HepG2 (cell line): Measurements from ENCODE around the gene MFNG. TPM values are rescaled to one million over a fixed set of nuclear protein-coding genes. Genes with fewer than 3 reads are reported as not detected.

ENCODE experiments used
- ATAC-seq: fragments of 200-7000 bp; cut with Tn5 transposase; 3 replicates; pipeline ENCODE4 v1.9.1; 2020; ENCODE audit warnings: mild to moderate bottlenecking, moderate library complexity
- BruUV-seq: library from RNA; stranded (reverse); fragments of 400-500 nt; replicated peaks from 2 replicates; lab custom pipeline; 2021; lab: Mats Ljungman, UMichigan
- CTCF ChIA-PET: fragments of 300-600 bp; formaldehyde crosslinking; extraction: SDS; loops from one replicate; lab custom pipeline; 2021; ENCODE audit warnings: low total read pairs, inconsistent platforms, low intra/inter-chr PET ratio; lab: Yijun Ruan, JAX
- POLR2A ChIA-PET: fragments of 350-600 bp; sonication (Branson Sonifier 250); formaldehyde crosslinking; loops from one replicate; lab custom pipeline; 2020; ENCODE audit warnings: antibody characterized with exemption, inconsistent platforms; lab: Yijun Ruan, JAX
- DNase-seq: peaks from one replicate; pipeline ENCODE4 v3.0.0-alpha.2; 2015; ENCODE audit warnings: low spot score
- FAIRE-seq: peaks from 3 replicates; lab custom pipeline; 2011; peaks lifted over from hg19 to GRCh38; lab: Jason Lieb, UNC
- H2AFZ ChIP-seq: one replicate; pipeline ENCODE4 v1.6.1; 2011; ENCODE audit warnings: low read length, inconsistent platforms
- H3K27ac ChIP-seq: fragments of 300-600 bp; 3 replicates; pipeline ENCODE4 v1.8.0; 2011; ENCODE audit warnings: mixed run types, mild to moderate bottlenecking, mixed read lengths, low read length, inconsistent platforms; ENCODE audit not compliant: insufficient read depth; ENCODE audit errors: extremely low read length
- H3K27me3 ChIP-seq, 2 experiments: fragments of 200-600 bp in 1 of 2; 2 replicates in 1 of 2; 3 replicates in 1 of 2; pipeline versions ENCODE4 v1.6.0 to v1.8.0; 2011; ENCODE audit warnings: low read length in 2 of 2, mild to moderate bottlenecking in 2 of 2, moderate library complexity in 2 of 2, inconsistent platforms in 1 of 2; ENCODE audit not compliant: insufficient read depth in 2 of 2, control insufficient read depth in 1 of 2
- H3K36me3 ChIP-seq, 2 experiments: fragments of 200-600 bp in 1 of 2; replicated peaks in 1 of 2; 2 replicates in 1 of 2; 3 replicates in 1 of 2; pipeline versions ENCODE4 v1.5.1 to v1.8.0; 2011; ENCODE audit warnings: low read length in 2 of 2, inconsistent platforms in 1 of 2; ENCODE audit not compliant: insufficient read depth in 2 of 2, control insufficient read depth in 1 of 2
- H3K4me1 ChIP-seq: 2 replicates; pipeline ENCODE4 v1.5.1; 2012; ENCODE audit warnings: low read length, inconsistent platforms; ENCODE audit not compliant: insufficient read depth
- H3K4me2 ChIP-seq: 2 replicates; pipeline ENCODE4 v1.6.0; 2011; ENCODE audit warnings: low read depth, low read length, inconsistent platforms
- H3K4me3 ChIP-seq, 3 experiments: fragments of 200-600 bp in 1 of 3; sonication (generic), shearing (Covaris generic) in 1 of 3; replicated peaks in 1 of 3; 2 replicates each; pipeline ENCODE4 v1.5.1; 2011 to 2016; ENCODE audit warnings: low read length in 3 of 3, inconsistent platforms in 2 of 3, low read depth in 2 of 3, mild to moderate bottlenecking in 2 of 3, control low read depth in 1 of 3, mixed read lengths in 1 of 3; ENCODE audit not compliant: insufficient read depth in 1 of 3
- H3K79me2 ChIP-seq: one replicate; pipeline ENCODE4 v1.6.1; 2011; ENCODE audit warnings: low read length, inconsistent platforms; ENCODE audit not compliant: insufficient read depth
- H3K9ac ChIP-seq: 2 replicates; pipeline ENCODE4 v1.6.0; 2011; ENCODE audit warnings: mild to moderate bottlenecking, low read depth, low read length, inconsistent platforms; ENCODE audit not compliant: insufficient read depth
- H3K9me3 ChIP-seq: 2 replicates; pipeline ENCODE4 v1.5.1; 2012; ENCODE audit warnings: mild to moderate bottlenecking, low read length
- H4K20me1 ChIP-seq: 2 replicates; pipeline ENCODE4 v1.6.0; 2011; ENCODE audit warnings: inconsistent platforms, mild to moderate bottlenecking, low read length, moderate library complexity; ENCODE audit not compliant: insufficient read depth
- EZH2 ChIP-seq: conservative IDR thresholded peaks from 2 replicates; pipeline ENCODE4 v1.6.1; 2012; ENCODE audit warnings: mild to moderate bottlenecking, low read depth, low read length, moderate library complexity
- KDM2A ChIP-seq: sonication (generic); formaldehyde crosslinking; IDR thresholded peaks from 2 replicates; pipeline ENCODE4 v1.4.0; 2020; ENCODE audit warnings: low read depth, missing genetic modification reagents, borderline replicate concordance
- MAFK ChIP-seq, 2 experiments: IDR thresholded peaks in 1 of 2; conservative IDR thresholded peaks in 1 of 2; 2 replicates each; pipeline ENCODE4 v1.6.1; 2011; ENCODE audit warnings: improper control_type of control experiment in 2 of 2, low read length in 2 of 2
- NFE2 ChIP-seq: sonication (generic); formaldehyde crosslinking; IDR thresholded peaks from 2 replicates; pipeline ENCODE4 v1.4.0; 2020; ENCODE audit warnings: missing genetic modification reagents
- PCBP2 ChIP-seq: fragments of 200-400 bp; formaldehyde crosslinking; optimal IDR thresholded peaks from 2 replicates; pipeline ENCODE3; 2018; ENCODE audit warnings: low read length, low read depth; ENCODE audit not compliant: poor library complexity, severe bottlenecking
- ZFP82 ChIP-seq: sonication (generic); formaldehyde crosslinking; IDR thresholded peaks from 2 replicates; pipeline ENCODE4 v1.5.1; 2020; ENCODE audit warnings: mild to moderate bottlenecking, missing genetic modification reagents, borderline replicate concordance
- ZNF263 ChIP-seq: sonication (generic); formaldehyde crosslinking; IDR thresholded peaks from 2 replicates; pipeline ENCODE4 v1.4.0; 2020; ENCODE audit warnings: missing genetic modification reagents
- WGBS: methylation state at CpG from one replicate; pipeline ENCODE4 v1.1.6; 2017; ENCODE audit warnings: low lambda C conversion rate; 5-methylcytosine and 5-hydroxymethylcytosine counted together
- in situ Hi-C: cut with HindIII; loops from 2 replicates; pipeline ENCODE4 v1.10.0; 2017; ENCODE audit warnings: low pct_unique_long_range_greater_than_20kb; ENCODE audit not compliant: extremely low pct_ligation_motif_present
- intact Hi-C: fragments of 100-400 bp; cut with micrococcal nuclease; formaldehyde crosslinking; loops from one replicate; pipeline ENCODE4 v1.10.0; 2022; ENCODE audit not compliant: unreplicated experiment
- polyA plus RNA-seq, 8 experiments: library from polyadenylated mRNA; depleted of rRNA in 3 of 8; stranded (reverse) in 7 of 8; unstranded in 1 of 8; fragments of >200 nt; fragmentation: Illumina TruSeq in 4 of 8; extraction: Trizol in 4 of 8; gene quantifications; 2 replicates each; pipeline versions ENCODE4 v1.2.1 to v1.2.3, GENCODE V29; 2011 to 2016; ENCODE audit warnings: low read depth in 4 of 8, missing spikeins in 1 of 8, mixed read lengths in 1 of 8; ENCODE audit not compliant: insufficient read depth in 1 of 8
- total RNA-seq, 5 experiments: library from RNA; depleted of rRNA; stranded (reverse); fragments of >200 nt; fragmentation: Illumina TruSeq; extraction: Trizol; gene quantifications; 2 replicates each; pipeline ENCODE4 v1.2.3, GENCODE V29; 2016; ENCODE audit warnings: low read depth in 1 of 5
- TF ChIP-seq, protein P1 (sequence below): sonication (generic); formaldehyde crosslinking; IDR thresholded peaks from 2 replicates; pipeline ENCODE4 v1.5.0; 2020; ENCODE audit warnings: mild to moderate bottlenecking, missing genetic modification reagents, borderline replicate concordance
- TF ChIP-seq, protein P2 (sequence below): sonication (generic); formaldehyde crosslinking; IDR thresholded peaks from 2 replicates; pipeline ENCODE4 v1.5.0; 2020; ENCODE audit warnings: mild to moderate bottlenecking, missing genetic modification reagents, moderate library complexity

Gene MFNG
- total and polyA plus RNA-seq, 2 of the 13 experiments (the other 11 are each of a cell fraction or from before 2014, with no cell fraction given), result 1.0 to 11.7 TPM

DNA sequence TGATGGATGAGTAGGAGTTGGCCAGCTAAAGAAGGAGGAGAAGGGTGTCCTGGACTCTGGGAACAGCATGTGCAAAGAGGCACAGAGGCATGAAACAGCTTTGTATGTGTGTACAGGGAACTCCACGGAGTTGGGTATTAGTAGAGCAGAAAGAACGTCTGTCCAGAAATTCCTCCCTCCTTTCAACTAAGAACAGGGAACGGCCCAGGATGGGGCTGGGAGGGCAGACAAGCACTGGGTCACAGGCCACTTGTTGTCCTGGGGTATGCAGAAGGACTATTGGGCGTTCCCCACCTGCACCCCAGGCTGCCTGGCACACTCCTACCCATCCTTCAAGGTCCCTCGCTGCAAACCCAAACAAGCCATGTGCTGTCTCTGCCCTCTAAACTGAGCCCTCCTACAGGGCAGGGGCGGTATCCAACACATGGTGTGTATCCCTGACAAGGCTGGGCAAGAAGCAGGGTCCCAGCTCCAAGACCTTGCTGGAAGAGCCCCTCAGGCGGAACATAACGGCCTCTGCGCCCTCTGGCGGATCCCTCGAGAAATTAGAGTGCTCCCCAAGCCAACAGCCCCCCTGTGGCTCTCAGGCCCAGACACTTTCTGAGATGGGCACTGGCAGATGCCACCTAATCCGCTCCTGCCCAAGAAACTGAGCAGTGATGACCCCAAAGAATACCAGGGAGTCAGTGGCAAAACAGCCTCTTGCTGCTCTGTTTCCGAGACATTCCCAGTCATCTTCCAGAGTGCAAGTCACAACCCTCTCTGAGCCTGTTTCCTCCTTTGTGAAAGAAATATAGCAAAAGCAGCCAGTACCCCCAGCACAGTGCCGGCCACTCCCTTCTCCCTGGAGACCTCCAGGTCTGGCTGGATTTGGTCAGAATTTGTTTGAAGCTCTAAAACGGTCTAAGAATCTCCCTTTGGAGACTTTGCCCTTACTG is 57.3 kb downstream of the MFNG start:
- Histone ChIP-seq H3K79me2 (no peaks in the 10 kb centered on the region), H3K27ac (no peak overlapping the region), H3K9me3 (no peaks in the 10 kb centered on the region), H3K4me3 (no peak overlapping the region), H3K36me3 (no peaks in the 10 kb centered on the region), H3K9ac (no peak overlapping the region), H3K27me3 (peaks cover 16 to 79% of the 10 kb centered on the region in 2 experiments), H3K4me1 (peaks cover 26% of the 10 kb centered on the region), H3K4me2 (no peak overlapping the region), H4K20me1 (peaks cover 7% of the 10 kb centered on the region; the same call in 1 of the 2 replicates), H2AFZ (no peak overlapping the region)
- POLR2A ChIA-PET, result no interaction called here
- ATAC-seq (peak; percentile 68), DNase-seq (peak; percentile 35), FAIRE-seq (no peak)
- in situ Hi-C loops, result no loop called here
- BruUV-seq, result no TSS peak
- CTCF ChIA-PET, result interaction anchor here (1.6 to 1.9 kb wide), 2 partner anchors 28 to 112 kb away, joined by 8 to 17 read pairs; no protein-coding TSS in a partner anchor
- intact Hi-C loops, result no loop called here
- 5% methylated on average over 11 of the region's 15 CpGs for WGBS
- TF ChIP-seq NFE2 (CRISPR knock-in tag) (no peak), ZFP82 (CRISPR knock-in tag) (no peak), ZNF263 (peak; percentile 97), EZH2 (0 out of 2 replicates have a peak, but pooled peaks have one; percentile 72), MAFK (conservative IDR thresholded peaks at IDR 0.05 in 1 of 2, IDR thresholded peaks at IDR 0.05 in 1 of 2; ENCODE audit: low read length in 2 of 2) (no peak), PCBP2 (no peak), KDM2A (peak; percentile 17; the same call in 1 of the 2 replicates)
- TF ChIP-seq, protein P1, sequence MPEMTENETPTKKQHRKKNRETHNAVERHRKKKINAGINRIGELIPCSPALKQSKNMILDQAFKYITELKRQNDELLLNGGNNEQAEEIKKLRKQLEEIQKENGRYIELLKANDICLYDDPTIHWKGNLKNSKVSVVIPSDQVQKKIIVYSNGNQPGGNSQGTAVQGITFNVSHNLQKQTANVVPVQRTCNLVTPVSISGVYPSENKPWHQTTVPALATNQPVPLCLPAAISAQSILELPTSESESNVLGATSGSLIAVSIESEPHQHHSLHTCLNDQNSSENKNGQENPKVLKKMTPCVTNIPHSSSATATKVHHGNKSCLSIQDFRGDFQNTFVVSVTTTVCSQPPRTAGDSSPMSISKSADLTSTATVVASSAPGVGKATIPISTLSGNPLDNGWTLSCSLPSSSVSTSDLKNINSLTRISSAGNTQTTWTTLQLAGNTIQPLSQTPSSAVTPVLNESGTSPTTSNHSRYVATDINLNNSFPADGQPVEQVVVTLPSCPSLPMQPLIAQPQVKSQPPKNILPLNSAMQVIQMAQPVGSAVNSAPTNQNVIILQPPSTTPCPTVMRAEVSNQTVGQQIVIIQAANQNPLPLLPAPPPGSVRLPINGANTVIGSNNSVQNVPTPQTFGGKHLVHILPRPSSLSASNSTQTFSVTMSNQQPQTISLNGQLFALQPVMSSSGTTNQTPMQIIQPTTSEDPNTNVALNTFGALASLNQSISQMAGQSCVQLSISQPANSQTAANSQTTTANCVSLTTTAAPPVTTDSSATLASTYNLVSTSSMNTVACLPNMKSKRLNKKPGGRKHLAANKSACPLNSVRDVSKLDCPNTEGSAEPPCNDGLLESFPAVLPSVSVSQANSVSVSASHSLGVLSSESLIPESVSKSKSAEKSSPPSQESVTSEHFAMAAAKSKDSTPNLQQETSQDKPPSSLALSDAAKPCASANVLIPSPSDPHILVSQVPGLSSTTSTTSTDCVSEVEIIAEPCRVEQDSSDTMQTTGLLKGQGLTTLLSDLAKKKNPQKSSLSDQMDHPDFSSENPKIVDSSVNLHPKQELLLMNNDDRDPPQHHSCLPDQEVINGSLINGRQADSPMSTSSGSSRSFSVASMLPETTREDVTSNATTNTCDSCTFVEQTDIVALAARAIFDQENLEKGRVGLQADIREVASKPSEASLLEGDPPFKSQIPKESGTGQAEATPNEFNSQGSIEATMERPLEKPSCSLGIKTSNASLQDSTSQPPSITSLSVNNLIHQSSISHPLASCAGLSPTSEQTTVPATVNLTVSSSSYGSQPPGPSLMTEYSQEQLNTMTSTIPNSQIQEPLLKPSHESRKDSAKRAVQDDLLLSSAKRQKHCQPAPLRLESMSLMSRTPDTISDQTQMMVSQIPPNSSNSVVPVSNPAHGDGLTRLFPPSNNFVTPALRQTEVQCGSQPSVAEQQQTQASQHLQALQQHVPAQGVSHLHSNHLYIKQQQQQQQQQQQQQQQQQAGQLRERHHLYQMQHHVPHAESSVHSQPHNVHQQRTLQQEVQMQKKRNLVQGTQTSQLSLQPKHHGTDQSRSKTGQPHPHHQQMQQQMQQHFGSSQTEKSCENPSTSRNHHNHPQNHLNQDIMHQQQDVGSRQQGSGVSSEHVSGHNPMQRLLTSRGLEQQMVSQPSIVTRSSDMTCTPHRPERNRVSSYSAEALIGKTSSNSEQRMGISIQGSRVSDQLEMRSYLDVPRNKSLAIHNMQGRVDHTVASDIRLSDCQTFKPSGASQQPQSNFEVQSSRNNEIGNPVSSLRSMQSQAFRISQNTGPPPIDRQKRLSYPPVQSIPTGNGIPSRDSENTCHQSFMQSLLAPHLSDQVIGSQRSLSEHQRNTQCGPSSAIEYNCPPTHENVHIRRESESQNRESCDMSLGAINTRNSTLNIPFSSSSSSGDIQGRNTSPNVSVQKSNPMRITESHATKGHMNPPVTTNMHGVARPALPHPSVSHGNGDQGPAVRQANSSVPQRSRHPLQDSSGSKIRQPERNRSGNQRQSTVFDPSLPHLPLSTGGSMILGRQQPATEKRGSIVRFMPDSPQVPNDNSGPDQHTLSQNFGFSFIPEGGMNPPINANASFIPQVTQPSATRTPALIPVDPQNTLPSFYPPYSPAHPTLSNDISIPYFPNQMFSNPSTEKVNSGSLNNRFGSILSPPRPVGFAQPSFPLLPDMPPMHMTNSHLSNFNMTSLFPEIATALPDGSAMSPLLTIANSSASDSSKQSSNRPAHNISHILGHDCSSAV (CRISPR knock-in tag), result no peak
- TF ChIP-seq, protein P2, sequence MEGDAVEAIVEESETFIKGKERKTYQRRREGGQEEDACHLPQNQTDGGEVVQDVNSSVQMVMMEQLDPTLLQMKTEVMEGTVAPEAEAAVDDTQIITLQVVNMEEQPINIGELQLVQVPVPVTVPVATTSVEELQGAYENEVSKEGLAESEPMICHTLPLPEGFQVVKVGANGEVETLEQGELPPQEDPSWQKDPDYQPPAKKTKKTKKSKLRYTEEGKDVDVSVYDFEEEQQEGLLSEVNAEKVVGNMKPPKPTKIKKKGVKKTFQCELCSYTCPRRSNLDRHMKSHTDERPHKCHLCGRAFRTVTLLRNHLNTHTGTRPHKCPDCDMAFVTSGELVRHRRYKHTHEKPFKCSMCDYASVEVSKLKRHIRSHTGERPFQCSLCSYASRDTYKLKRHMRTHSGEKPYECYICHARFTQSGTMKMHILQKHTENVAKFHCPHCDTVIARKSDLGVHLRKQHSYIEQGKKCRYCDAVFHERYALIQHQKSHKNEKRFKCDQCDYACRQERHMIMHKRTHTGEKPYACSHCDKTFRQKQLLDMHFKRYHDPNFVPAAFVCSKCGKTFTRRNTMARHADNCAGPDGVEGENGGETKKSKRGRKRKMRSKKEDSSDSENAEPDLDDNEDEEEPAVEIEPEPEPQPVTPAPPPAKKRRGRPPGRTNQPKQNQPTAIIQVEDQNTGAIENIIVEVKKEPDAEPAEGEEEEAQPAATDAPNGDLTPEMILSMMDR (CRISPR knock-in tag), result peak; percentile 78
